ENCODE measurements around the gene SRF. TPM values are rescaled to one million over a fixed set of nuclear protein-coding genes. Genes with fewer than 3 reads are reported as not detected.

Gene SRF
- total and polyA plus RNA-seq, 2 donors (not counting 1 experiment from before 2014, with no cell fraction given), result 16.0 to 32.3 TPM

GRCh38 chr6:43173591-43174262 is 2.7 kb downstream of the SRF start:
- Histone ChIP-seq H3K9ac (ENCODE audit: insufficient read depth, low read length) (peak overlapping the region; percentile 93), H4K20me1 (ENCODE audit: control insufficient read depth, extremely low read depth, insufficient read depth, low read length) (no peaks in the 10 kb centered on the region), H3K4me2 (ENCODE audit: extremely low read depth, insufficient read depth, low read length) (peak overlapping the region; percentile 89), H3K4me1 (ENCODE audit: control insufficient read depth, extremely low read depth, insufficient read depth, low read length) (peaks cover 18% of the 10 kb centered on the region), H3K4me3 (replicated peaks in 1 of 4; ENCODE audit: control extremely low read depth in 1 of 4, insufficient read depth in 1 of 4, low read depth in 3 of 4, low read length in 4 of 4) (peak overlapping the region; percentile 87 to 97 (median 92)), H3K27me3 (ENCODE audit: control insufficient read depth, insufficient read depth, low read length) (no peaks in the 10 kb centered on the region), H2AFZ (ENCODE audit: low read length) (no peak overlapping the region), H3K9me3 (ENCODE audit: control insufficient read depth, insufficient read depth, low read depth, low read length) (no peaks in the 10 kb centered on the region), H3K36me3 (ENCODE audit: control insufficient read depth, insufficient read depth, low read length) (peaks cover 26% of the 10 kb centered on the region), H3K79me2 (ENCODE audit: control insufficient read depth, insufficient read depth, low read length) (peaks cover 40% of the 10 kb centered on the region), H3K27ac (ENCODE audit: insufficient read depth, low read length) (peak overlapping the region; percentile 99)
- TF ChIP-seq EZH2 (IDR thresholded peaks at IDR 0.05; ENCODE audit: low read length, missing control alignments), result no peak
- TF ChIP-seq, protein P1, sequence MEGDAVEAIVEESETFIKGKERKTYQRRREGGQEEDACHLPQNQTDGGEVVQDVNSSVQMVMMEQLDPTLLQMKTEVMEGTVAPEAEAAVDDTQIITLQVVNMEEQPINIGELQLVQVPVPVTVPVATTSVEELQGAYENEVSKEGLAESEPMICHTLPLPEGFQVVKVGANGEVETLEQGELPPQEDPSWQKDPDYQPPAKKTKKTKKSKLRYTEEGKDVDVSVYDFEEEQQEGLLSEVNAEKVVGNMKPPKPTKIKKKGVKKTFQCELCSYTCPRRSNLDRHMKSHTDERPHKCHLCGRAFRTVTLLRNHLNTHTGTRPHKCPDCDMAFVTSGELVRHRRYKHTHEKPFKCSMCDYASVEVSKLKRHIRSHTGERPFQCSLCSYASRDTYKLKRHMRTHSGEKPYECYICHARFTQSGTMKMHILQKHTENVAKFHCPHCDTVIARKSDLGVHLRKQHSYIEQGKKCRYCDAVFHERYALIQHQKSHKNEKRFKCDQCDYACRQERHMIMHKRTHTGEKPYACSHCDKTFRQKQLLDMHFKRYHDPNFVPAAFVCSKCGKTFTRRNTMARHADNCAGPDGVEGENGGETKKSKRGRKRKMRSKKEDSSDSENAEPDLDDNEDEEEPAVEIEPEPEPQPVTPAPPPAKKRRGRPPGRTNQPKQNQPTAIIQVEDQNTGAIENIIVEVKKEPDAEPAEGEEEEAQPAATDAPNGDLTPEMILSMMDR (conservative IDR thresholded peaks at IDR 0.05 in 1 of 2, IDR thresholded peaks at IDR 0.05 in 1 of 2; ENCODE audit: low read depth in 1 of 2, low read length in 2 of 2), result no peak
- peak in 1 of 2 donors; percentile 30 for DNase-seq (ENCODE audit: low read depth in 2 of 2)

DNA sequence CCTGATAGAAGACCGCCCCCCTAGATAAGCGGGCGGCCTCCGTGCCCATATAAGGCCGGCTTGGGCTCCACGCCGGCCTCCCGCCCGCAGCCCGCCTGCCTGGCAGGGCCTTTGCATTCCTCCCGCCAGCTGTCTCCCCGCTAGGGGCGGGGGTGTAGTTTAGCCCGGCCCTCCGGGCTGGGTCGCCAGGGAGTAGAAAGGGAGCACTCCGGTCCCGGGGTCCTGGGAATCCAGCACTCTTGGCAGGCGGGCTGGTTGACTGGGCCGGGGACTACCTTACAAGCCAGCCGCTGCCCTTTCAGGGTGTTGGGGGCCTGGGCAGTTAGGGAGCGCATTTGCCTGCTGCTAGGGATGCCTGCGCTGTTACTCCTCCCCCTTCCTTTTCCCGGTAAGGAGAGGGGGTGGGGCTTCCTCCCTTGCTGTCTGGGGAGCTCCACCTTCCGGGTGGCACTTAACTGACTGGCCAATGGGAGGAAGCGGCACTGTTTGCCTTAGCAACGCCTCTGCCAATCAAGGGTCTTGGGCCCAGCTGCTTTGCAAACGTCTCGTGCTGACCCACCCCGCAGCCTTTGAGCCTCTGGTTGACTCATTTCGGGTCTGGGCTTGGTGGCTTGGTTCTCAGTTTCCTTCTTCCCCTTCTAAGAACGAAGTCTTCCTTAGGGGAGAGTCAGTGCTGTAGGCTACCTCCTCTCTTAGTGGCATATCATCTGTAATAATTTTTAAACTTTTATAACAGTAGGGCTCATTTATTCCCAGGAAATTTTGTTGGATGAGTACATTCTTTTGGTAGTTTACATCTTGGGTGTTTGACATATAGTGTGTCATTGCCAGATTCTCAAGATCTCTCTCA is 3.4 kb downstream of the SRF start:
- Histone ChIP-seq H2AFZ (ENCODE audit: low read length) (peak overlapping the region; percentile 60), H4K20me1 (ENCODE audit: control insufficient read depth, extremely low read depth, insufficient read depth, low read length) (no peaks in the 10 kb centered on the region), H3K36me3 (ENCODE audit: control insufficient read depth, insufficient read depth, low read length) (peaks cover 31% of the 10 kb centered on the region)

More for the DNA sequence above, 3.4 kb downstream of the SRF start:
- peaks cover 18% of the 10 kb centered on the region for H3K4me1 ChIP-seq (ENCODE audit: control insufficient read depth, extremely low read depth, insufficient read depth, low read length)
- DNase-seq (ENCODE audit: low read depth in 2 of 2), result peak; percentile 99
- TF ChIP-seq, protein P1 (conservative IDR thresholded peaks at IDR 0.05 in 1 of 2, IDR thresholded peaks at IDR 0.05 in 1 of 2; ENCODE audit: low read depth in 1 of 2, low read length in 2 of 2), result no peak
- TF ChIP-seq EZH2 (IDR thresholded peaks at IDR 0.05; ENCODE audit: low read length, missing control alignments), result no peak
- H3K9ac ChIP-seq (ENCODE audit: insufficient read depth, low read length), result peak overlapping the region; percentile 93
- no peaks in the 10 kb centered on the region for H3K9me3 ChIP-seq (ENCODE audit: control insufficient read depth, insufficient read depth, low read depth, low read length)
- H3K4me2 ChIP-seq (ENCODE audit: extremely low read depth, insufficient read depth, low read length), result peak overlapping the region; percentile 89
- peaks cover 40% of the 10 kb centered on the region for H3K79me2 ChIP-seq (ENCODE audit: control insufficient read depth, insufficient read depth, low read length)
- H3K4me3 ChIP-seq (replicated peaks in 1 of 4; ENCODE audit: control extremely low read depth in 1 of 4, insufficient read depth in 1 of 4, low read depth in 3 of 4, low read length in 4 of 4), result peak overlapping the region; percentile 87 to 97 (median 92)
- no peaks in the 10 kb centered on the region for H3K27me3 ChIP-seq (ENCODE audit: control insufficient read depth, insufficient read depth, low read length)
- peak overlapping the region; percentile 99 for H3K27ac ChIP-seq (ENCODE audit: insufficient read depth, low read length)
